Inflammatory macrophage (primary cell): ENCODE measurements around the gene SCN3B.

ENCODE experiments used
- DNase-seq, 2 donors: peaks; one replicate each; pipeline ENCODE4 v3.0.0-alpha.2; 2020 to 2022

The SCN3B gene

DNA sequence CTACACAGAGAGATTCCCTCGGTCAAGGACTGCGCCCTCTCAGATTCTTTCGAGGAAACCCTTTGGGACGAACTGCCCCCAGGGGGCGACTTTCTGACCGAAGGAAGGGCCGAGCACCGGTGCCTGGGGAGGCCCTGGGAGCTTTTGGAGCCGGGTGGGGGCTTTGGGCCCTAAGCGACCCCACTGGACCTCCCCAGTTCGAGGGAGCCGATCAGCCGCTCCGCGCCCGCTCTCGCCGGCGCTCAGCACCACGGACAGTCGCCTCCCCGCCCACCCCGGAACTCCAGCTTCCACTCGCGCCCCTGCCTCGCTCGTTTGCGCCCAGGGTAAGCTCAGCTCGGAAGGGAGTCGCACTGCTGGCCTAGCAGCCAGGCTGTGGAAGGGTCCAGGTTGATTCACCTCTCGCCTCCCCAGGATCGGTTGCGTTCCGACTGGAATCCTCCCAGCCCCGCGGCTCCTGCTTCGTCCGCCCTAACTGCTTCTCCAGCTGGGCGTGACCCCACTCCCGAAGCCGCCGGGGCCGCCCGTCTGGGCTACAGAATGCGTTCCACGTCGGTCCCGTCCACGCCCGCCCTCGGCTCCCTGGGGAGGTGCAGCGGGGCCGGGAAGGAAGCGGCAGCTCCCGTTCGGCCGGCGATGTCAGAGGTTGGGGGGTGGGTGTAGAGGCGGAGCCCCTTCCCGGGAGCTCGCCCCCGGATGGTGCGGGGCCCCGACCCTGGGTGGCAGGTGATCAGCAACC is 428 bp downstream of the SCN3B start:
- peak in 1 of 2 donors; percentile 4 for DNase-seq

DNA sequence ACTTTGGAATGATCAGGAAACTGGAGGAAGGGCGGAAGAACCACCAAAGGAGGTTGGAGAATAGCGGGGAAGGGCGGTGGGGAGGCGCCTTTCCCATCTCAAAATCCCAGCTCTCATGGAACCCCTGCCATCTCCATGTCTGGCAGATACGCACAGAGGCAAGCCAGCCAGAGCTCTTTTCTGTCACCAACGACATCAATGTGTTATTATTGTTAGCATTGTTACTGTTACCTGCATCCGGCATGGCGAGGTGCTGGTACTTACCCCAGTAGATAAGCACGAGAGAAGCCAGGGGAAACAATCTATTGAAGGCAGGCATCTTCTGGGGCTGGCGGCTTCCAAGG is 969 bp downstream of the SCN3B start:
- DNase-seq = no peak

- DNase-seq = no peak
Observed at GRCh38 chr11:123652599-123652998, 1.8 kb downstream of the SCN3B start.

- DNase-seq = no peak
Observed at GRCh38 chr11:123650901-123651300, 3.5 kb downstream of the SCN3B start.

DNA sequence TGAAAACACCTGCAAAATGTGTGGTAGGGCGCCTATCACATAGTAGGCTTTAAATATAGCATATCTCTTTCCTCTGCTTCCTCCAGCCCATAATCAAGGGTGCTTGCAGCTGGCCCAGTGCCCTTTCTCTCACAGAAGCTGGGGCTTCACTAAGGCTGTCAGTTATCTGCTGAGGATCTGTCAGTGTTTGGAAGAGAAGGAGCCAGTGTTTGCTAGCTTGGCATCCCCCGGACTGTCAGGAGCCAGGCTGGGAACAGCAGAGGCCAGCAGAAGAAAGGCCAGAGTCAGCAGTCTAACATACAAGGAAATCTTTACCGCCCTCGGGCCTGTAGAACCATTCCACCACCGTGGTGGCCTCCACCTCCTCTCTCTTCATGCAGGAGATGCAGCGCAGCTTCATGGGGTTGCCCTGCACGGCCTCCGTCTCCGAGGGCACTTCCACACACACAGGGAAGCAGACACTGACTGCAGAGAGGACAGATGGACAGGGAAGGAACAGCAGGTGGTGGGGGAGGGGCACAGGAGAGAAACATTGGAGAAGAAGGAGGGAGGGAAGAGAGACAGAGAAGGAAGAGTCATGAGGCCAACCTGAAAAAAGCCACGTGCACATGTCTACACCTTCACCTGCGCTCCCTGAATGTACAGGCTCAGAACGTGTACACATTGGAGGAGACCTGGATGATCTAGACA is 9.0 kb downstream of the SCN3B start:
- DNase-seq = no peak

DNA sequence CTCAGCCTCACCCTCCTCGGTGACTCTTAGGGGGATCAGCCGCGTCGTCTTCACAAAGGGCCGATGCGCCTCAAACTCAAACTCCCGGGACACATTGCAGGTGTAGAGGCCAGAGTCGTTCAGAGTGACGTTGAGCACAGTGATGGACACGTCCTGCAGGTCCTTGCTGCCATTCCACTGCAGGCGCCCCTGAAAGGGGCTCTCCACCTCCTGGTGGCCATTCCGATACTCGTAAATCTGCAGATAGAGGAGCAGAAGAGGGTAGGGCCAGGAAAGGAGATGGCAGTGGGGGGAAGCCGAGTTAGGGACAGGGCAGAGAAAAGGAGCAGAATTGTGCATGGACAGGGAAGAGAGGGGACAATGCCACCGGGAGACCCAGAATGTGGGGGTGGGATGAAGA is 12.0 kb downstream of the SCN3B start:
- DNase-seq = no peak

- DNase-seq = no peak
Observed at GRCh38 chr11:123641495-123641840, 13.0 kb downstream of the SCN3B start.

DNA sequence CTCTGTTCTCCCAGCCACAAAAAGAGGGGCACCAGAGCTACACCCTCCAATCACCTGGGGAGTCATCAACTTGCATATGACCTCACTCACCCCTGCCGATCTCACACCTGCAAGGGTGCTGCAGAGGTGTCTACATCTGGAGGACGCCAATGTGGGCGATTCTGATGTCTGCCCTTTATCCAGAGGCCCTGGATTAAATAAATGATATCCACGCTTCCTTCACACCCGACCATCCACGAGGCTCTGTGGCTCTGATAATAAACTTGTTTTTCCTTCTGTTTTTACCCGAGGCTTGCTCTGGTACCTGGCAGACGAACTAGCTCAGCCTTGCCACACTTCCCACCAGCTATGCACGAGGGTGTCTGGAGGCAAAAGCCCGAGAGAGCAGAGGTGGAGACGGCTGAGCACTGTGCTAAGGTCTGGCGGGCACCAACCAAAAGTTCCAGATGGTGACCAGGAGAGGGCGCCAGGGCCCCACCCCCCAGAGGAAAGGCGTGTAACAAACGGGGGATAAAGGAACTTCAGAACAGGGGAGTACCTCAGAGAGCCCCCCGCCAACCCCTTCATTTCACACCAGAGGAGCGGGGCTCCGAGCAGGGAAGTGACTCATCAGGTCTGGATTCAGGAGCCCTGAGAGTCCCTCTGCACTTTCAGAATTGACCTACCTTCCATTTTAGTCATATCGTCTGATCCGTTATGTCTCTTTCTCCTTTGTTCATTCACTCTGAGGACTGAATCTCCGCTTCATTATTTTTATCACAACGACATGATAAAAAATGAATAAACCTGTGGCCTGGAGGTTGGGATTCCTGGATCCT is 13.5 kb downstream of the SCN3B start:
- peak; percentile 19 to 47 for DNase-seq

GRCh38 chr11:123640029-123640428 is 14.4 kb downstream of the SCN3B start:
- no peak for DNase-seq

DNA sequence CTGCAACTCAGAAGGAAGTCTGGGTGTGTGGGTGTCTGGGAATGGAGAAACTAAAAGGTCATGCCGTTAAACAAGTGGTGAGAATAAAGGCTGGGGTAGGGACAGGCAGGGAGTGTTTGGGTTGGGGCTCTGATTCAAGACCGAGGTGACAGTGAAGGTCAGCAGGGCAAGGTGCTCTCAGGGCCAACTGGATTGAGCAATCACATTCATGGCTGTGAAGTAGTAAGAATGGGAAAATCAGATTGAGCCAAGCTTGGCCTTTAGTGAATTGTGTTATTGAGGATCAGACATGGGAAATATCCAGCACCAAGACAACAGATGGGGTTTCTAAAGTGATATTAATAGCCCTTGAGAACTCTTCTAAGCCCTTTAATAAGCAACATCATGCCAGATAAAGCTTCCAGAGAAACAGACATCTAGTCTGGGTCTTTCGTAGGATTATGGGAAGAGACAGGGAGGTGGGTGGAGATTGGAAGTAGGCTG is 24.3 kb downstream of the SCN3B start:
- peak in 1 of 2 donors; percentile 18 for DNase-seq

DNA sequence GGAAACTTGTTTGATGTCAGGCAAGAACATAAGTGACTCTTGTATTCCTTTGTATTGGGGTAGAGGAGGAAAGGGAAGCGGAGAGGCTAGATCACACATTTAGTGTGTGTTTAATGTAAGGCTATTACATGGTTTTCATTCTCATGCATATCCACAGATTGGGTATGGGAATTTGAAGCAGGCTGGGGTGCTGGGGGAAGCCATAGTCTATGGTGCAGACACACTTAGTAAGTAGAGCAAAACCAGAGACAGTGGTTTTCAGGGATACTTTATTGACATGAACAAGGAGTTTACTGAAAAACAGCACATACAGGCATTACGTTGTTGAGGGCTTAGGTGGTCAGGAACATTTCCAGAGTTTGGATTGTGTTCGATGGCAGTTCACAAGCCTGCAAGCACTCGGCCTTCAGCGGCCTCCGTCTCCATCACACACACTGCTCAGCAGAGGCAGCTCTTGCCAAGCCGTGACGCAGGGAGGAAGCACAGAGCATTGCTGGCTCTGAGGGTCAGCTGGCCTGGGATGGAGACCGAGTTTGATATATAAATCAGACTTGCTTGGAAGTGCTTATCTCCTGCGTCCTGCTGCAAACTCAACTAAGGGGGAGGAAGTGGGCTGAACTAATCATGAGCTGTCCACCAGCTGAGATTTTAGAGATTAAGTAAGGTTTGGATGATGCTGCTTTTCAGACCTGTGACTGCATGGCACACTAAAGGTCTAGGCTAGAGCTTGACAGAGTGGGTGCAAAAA is 25.3 kb downstream of the SCN3B start:
- DNase-seq = peak in 1 of 2 donors; percentile 14

DNA sequence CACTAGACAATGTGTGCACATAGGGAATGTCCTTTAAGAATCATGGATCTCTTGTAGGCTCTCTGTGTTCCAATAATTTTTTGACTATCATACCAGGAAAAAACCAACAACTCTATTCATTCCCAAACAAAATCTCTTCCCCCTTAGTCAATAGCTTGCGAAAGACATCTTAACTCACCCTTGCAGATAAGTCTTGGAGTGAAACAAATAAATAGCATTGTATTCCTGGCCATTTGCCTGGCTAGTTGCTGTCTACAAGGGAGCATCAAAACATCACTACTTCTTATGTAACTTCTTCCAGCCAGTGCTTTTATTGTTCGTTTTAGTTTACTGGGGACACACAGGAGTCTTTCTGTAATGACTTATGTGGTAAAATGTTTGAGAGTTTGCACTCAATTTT is 29.4 kb downstream of the SCN3B start:
- no peak for DNase-seq

GRCh38 chr11:123622576-123622975 is 31.8 kb downstream of the SCN3B start:
- DNase-seq = no peak

GRCh38 chr11:123616505-123617198 is 37.8 kb downstream of the SCN3B start:
- peak in 1 of 2 donors; percentile 59 for DNase-seq

GRCh38 chr11:123611698-123612097 is 42.7 kb downstream of the SCN3B start:
- no peak for DNase-seq

- no peak for DNase-seq
Observed at GRCh38 chr11:123608945-123609344, 45.5 kb downstream of the SCN3B start.

DNA sequence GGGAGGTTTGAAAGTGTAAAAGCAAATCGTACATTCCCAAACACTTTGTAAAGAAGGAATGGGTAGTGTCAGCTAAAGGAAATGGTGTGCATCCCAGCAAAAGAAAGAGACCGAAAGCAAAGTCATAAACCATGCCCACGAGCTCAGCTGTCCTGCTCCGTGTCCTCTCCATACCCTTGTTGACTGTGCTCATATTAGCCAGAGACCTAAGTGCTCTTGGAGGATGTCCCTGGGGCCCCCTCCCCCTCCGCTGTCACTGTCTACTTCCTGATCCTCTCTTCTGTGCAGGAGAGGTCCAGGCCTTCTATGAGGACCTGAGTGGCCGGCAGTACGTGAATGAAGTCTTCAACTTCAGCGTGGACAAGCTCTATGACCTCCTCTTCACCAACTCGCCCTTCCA is 46.1 kb downstream of the SCN3B start:
- DNase-seq = no peak

GRCh38 chr11:123607781-123608180 is 46.6 kb downstream of the SCN3B start:
- DNase-seq = no peak

DNA sequence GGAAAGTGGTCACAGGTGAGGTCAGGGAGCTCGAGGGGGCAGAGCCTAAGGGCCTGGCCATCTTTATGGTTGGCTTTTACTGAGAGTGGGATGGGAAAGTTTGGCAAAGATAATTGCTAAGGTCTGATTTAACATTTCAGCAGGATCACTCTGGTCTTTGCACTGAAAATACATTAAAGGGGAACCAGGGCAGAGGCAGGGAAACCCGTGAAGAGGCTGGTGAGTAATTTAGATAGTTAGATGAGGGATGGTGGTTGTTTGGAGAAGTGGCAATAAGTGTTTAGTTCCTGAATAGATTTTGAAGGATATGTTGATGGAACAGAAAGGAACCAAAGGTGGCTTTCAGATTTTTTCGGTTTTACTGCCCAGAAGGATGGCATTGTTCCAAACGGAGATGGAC is 50.8 kb downstream of the SCN3B start:
- DNase-seq = no peak

DNA sequence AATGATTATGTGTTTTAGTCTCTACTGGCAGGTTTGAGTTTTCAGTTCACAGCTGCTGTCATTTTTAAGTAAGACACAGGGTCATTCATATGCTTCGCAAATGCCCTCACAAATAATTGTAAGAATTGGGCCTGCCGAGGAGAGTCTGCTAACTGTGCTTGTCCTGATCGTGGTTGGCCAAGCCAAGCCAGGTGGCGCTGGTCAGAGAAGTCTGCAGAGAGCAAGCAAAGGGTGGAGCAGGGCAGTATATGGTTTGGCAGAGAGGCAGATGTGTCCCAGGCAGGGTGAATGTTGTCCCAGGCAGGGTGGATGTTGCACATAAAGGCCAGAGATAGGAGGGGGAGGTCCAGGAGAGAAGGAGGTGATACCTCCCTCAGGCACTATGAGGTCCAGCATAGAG is 52.7 kb downstream of the SCN3B start:
- no peak for DNase-seq

- DNase-seq = no peak
Observed at GRCh38 chr11:123601136-123601535, 53.3 kb downstream of the SCN3B start.

- DNase-seq = no peak
Observed at GRCh38 chr11:123597859-123598258, 56.6 kb downstream of the SCN3B start.
